GM19455 (cell line): ENCODE data around the gene CCDC178.
A peak's percentile ranks its signal among the peaks of the same experiment; 100 is the strongest.
"Not testable (repeated sequence)": the region's sequence is repeated elsewhere in the genome, so short reads cannot be mapped to it uniquely, and the experiment has no call there.

Experiments
- ATAC-seq: cut with Tn5 transposase; IDR thresholded peaks from one replicate; pipeline ENCODE4 v1.9.1; 2021; ENCODE audit not compliant: unreplicated experiment

The CCDC178 gene

GRCh38 chr18:33239298-33239697, 201.2 kb downstream of the CCDC178 start:
- peak; percentile 64 for ATAC-seq

GRCh38 chr18:33232318-33232626, 208.2 kb downstream of the CCDC178 start:
- ATAC-seq = peak; percentile 23

GRCh38 chr18:33231474-33232317, 208.8 kb downstream of the CCDC178 start:
- ATAC-seq = peak; percentile 92

- ATAC-seq = no peak
These were observed 228.2 kb downstream of the CCDC178 start for GRCh38 chr18:33212363-33212762.

- no peak for ATAC-seq
These were observed 229.8 kb downstream of the CCDC178 start for GRCh38 chr18:33210575-33211189.

- no peak for ATAC-seq
These were observed 234.7 kb downstream of the CCDC178 start for GRCh38 chr18:33205777-33206176.

- ATAC-seq = no peak
These were observed 239.0 kb downstream of the CCDC178 start for GRCh38 chr18:33201509-33201926.

- no peak for ATAC-seq
These were observed 244.7 kb downstream of the CCDC178 start for GRCh38 chr18:33195795-33196194.

- ATAC-seq = no peak
These were observed 245.7 kb downstream of the CCDC178 start for GRCh38 chr18:33194793-33195192.

GRCh38 chr18:33184958-33185357, 255.6 kb downstream of the CCDC178 start:
- no peak for ATAC-seq

- no peak for ATAC-seq
These were observed 256.3 kb downstream of the CCDC178 start for GRCh38 chr18:33184175-33184574.

GRCh38 chr18:33183136-33183535, 257.4 kb downstream of the CCDC178 start:
- ATAC-seq = no peak

- no peak for ATAC-seq
These were observed 259.5 kb downstream of the CCDC178 start for GRCh38 chr18:33181016-33181415.

GRCh38 chr18:33169218-33169617, 271.3 kb downstream of the CCDC178 start:
- no peak for ATAC-seq

GRCh38 chr18:33164121-33164520, 276.4 kb downstream of the CCDC178 start:
- ATAC-seq = not testable (repeated sequence)

GRCh38 chr18:33161131-33161530, 279.4 kb downstream of the CCDC178 start:
- no peak for ATAC-seq

GRCh38 chr18:33159151-33159550, 281.4 kb downstream of the CCDC178 start:
- no peak for ATAC-seq

GRCh38 chr18:33157893-33158292, 282.6 kb downstream of the CCDC178 start:
- no peak for ATAC-seq

- ATAC-seq = no peak
These were observed 283.5 kb downstream of the CCDC178 start for GRCh38 chr18:33156906-33157470.

- ATAC-seq = no peak
These were observed 286.5 kb downstream of the CCDC178 start for GRCh38 chr18:33154049-33154448.

- ATAC-seq = no peak
These were observed 288.1 kb downstream of the CCDC178 start for GRCh38 chr18:33152376-33152775.

GRCh38 chr18:33147811-33148210, 292.7 kb downstream of the CCDC178 start:
- not testable (repeated sequence) for ATAC-seq
